ENCODE measurements around the gene NELFB.
"Not testable (repeated sequence)": the region's sequence is repeated elsewhere in the genome, so short reads cannot be mapped to it uniquely, and the experiment has no call there.

Gene NELFB

GRCh38 chr9:137247135-137247915 is 7.8 kb upstream of the NELFB start:
- no peak for DNase-seq

- DNase-seq, result no peak
Observed at GRCh38 chr9:137247916-137248175, 7.3 kb upstream of the NELFB start.

- no peak for DNase-seq
Observed at GRCh38 chr9:137250329-137251193, 4.6 kb upstream of the NELFB start.

- DNase-seq, result no peak
Observed at GRCh38 chr9:137251194-137251461, 4.0 kb upstream of the NELFB start, which contains the start of gene STPG3. STPG3 (plus strand) TSS chr9:137251286; CDS start chr9:137251287, 1 bp downstream.

GRCh38 chr9:137251490-137252268 is 3.4 kb upstream of the NELFB start:
- DNase-seq, result no peak

- DNase-seq, result no peak
Observed at GRCh38 chr9:137252555-137253506, 2.3 kb upstream of the NELFB start.

GRCh38 chr9:137253717-137254623 is 1.2 kb upstream of the NELFB start:
- DNase-seq, result no peak

GRCh38 chr9:137255448-137256114 is 454 bp downstream of the NELFB start:
- DNase-seq, result no peak

GRCh38 chr9:137256362-137256761 is 1.2 kb downstream of the NELFB start:
- no peak for DNase-seq

GRCh38 chr9:137256856-137257255 is 1.7 kb downstream of the NELFB start:
- no peak for DNase-seq

GRCh38 chr9:137262173-137262908 is 7.2 kb downstream of the NELFB start:
- DNase-seq, result not testable (repeated sequence)

- no peak for DNase-seq
Observed at GRCh38 chr9:137262909-137263285, 7.8 kb downstream of the NELFB start.

- no peak for DNase-seq
Observed at GRCh38 chr9:137263506-137263905, 8.4 kb downstream of the NELFB start.

- no peak for DNase-seq
Observed at GRCh38 chr9:137264067-137264466, 8.9 kb downstream of the NELFB start.

- no peak for DNase-seq
Observed at GRCh38 chr9:137265496-137266161, 10.5 kb downstream of the NELFB start.

GRCh38 chr9:137266162-137266527 is 11.0 kb downstream of the NELFB start:
- DNase-seq, result no peak

GRCh38 chr9:137266585-137267453 is 11.7 kb downstream of the NELFB start:
- DNase-seq, result no peak

- no peak for DNase-seq
Observed at GRCh38 chr9:137267933-137268355, 12.8 kb downstream of the NELFB start.
